Trophoblast cell (in vitro differentiated cells and primary cell): Measurements from ENCODE around the gene C1orf122.

ENCODE experiments used
- DNase-seq, 2 donors: peaks; one replicate each; pipeline ENCODE4 v3.0.0-alpha.2; 2016
- H2AFZ ChIP-seq: 2 replicates; pipeline ENCODE4 v1.6.1; 2013; ENCODE audit warnings: low read length, moderate library complexity, mild to moderate bottlenecking; ENCODE audit not compliant: insufficient read depth, poor library complexity
- H2AK5ac ChIP-seq: 2 replicates; pipeline ENCODE4 v1.6.1; 2013; ENCODE audit warnings: mild to moderate bottlenecking, low read length
- H2BK120ac ChIP-seq: 2 replicates; pipeline ENCODE4 v1.6.1; 2013; ENCODE audit warnings: low read length, mild to moderate bottlenecking, moderate library complexity; ENCODE audit not compliant: insufficient read depth, poor library complexity
- H2BK12ac ChIP-seq: 2 replicates; pipeline ENCODE4 v1.6.1; 2013; ENCODE audit warnings: mild to moderate bottlenecking, low read length, moderate library complexity
- H2BK5ac ChIP-seq: 2 replicates; pipeline ENCODE4 v1.6.1; 2013; ENCODE audit warnings: low read length, low read depth, moderate library complexity, mild to moderate bottlenecking; ENCODE audit not compliant: poor library complexity
- H3K14ac ChIP-seq: 2 replicates; pipeline ENCODE4 v1.6.1; 2013; ENCODE audit warnings: mild to moderate bottlenecking, low read length
- H3K18ac ChIP-seq: 2 replicates; pipeline ENCODE4 v1.6.1; 2013; ENCODE audit warnings: mild to moderate bottlenecking, low read length
- H3K23ac ChIP-seq: 2 replicates; pipeline ENCODE4 v1.6.1; 2013; ENCODE audit warnings: low read length
- H3K27ac ChIP-seq: 2 replicates; pipeline ENCODE4 v1.5.1; 2013; ENCODE audit warnings: low read depth, mild to moderate bottlenecking, inconsistent platforms, low read length, moderate library complexity
- H3K27me3 ChIP-seq: 2 replicates; pipeline ENCODE4 v1.6.1; 2013; ENCODE audit warnings: inconsistent platforms, mild to moderate bottlenecking, low read length, moderate library complexity; ENCODE audit not compliant: insufficient read depth
- H3K36me3 ChIP-seq, 2 experiments: 1 replicate in 1 of 2; 2 replicates in 1 of 2; pipeline ENCODE4 v1.6.1; 2013; ENCODE audit warnings: low read length in 2 of 2, mild to moderate bottlenecking in 2 of 2, moderate library complexity in 1 of 2; ENCODE audit not compliant: insufficient read depth in 2 of 2, control insufficient read depth in 1 of 2
- H3K4ac ChIP-seq: 2 replicates; pipeline ENCODE4 v1.6.1; 2013; ENCODE audit warnings: low read depth, mild to moderate bottlenecking, low read length, moderate library complexity
- H3K4me1 ChIP-seq, 2 experiments: 1 replicate in 1 of 2; 2 replicates in 1 of 2; pipeline ENCODE4 v1.6.1; 2013; ENCODE audit warnings: low read length in 2 of 2, mild to moderate bottlenecking in 2 of 2, moderate library complexity in 1 of 2; ENCODE audit not compliant: insufficient read depth in 2 of 2, control insufficient read depth in 1 of 2
- H3K4me2 ChIP-seq: 2 replicates; pipeline ENCODE4 v1.6.1; 2013; ENCODE audit warnings: inconsistent platforms, mild to moderate bottlenecking, low read length, moderate library complexity
- H3K4me3 ChIP-seq: 2 replicates; pipeline ENCODE4 v1.5.1; 2013; ENCODE audit warnings: mild to moderate bottlenecking, low read depth, low read length, inconsistent platforms
- H3K79me1 ChIP-seq: one replicate; pipeline ENCODE4 v1.6.1; 2013; ENCODE audit warnings: low read length
- H3K79me2 ChIP-seq: 2 replicates; pipeline ENCODE4 v1.6.1; 2013; ENCODE audit warnings: low read length, mild to moderate bottlenecking; ENCODE audit not compliant: control insufficient read depth, insufficient read depth, poor library complexity
- H3K9ac ChIP-seq: 2 replicates; pipeline ENCODE4 v1.6.1; 2013; ENCODE audit warnings: mild to moderate bottlenecking, low read length
- H3K9me3 ChIP-seq: 2 replicates; pipeline ENCODE4 v1.6.1; 2013; ENCODE audit warnings: low read depth, mild to moderate bottlenecking, control low read depth, inconsistent platforms, low read length; ENCODE audit not compliant: insufficient read depth
- H4K12ac ChIP-seq: 2 replicates; pipeline ENCODE4 v1.6.1; 2013; ENCODE audit warnings: low read depth, mild to moderate bottlenecking, low read length, moderate library complexity
- H4K8ac ChIP-seq: 2 replicates; pipeline ENCODE4 v1.6.1; 2013; ENCODE audit warnings: low read depth, mild to moderate bottlenecking, low read length, moderate library complexity
- H4K91ac ChIP-seq: one replicate; pipeline ENCODE4 v1.6.1; 2013; ENCODE audit warnings: low read depth, mild to moderate bottlenecking, low read length, moderate library complexity
- WGBS: extraction: QIAGEN DNeasy Blood & Tissue Kit; methylation state at CpG from one replicate; pipeline ENCODE4 v1.1.7; 2013; ENCODE audit warnings: missing lambda C conversion rate; ENCODE audit not compliant: insufficient read length, insufficient coverage; ENCODE audit errors: extremely low coverage; 5-methylcytosine and 5-hydroxymethylcytosine counted together

C1orf122 gene

GRCh38 chr1:37824001-37824400 is 16.4 kb downstream of the C1orf122 start:
- no peak overlapping the region for H3K14ac ChIP-seq
- H3K4me2 ChIP-seq, result no peak overlapping the region
- H3K4me1 ChIP-seq, result no peaks in the 10 kb centered on the region
- H2AFZ ChIP-seq, result no peak overlapping the region
- DNase-seq, result no peak
- H3K79me1 ChIP-seq, result no peaks in the 10 kb centered on the region
- no peaks in the 10 kb centered on the region for H3K27me3 ChIP-seq
- H3K9ac ChIP-seq, result no peak overlapping the region
- H2BK120ac ChIP-seq, result no peak overlapping the region
- no peak overlapping the region for H2AK5ac ChIP-seq
- H3K27ac ChIP-seq, result no peak overlapping the region
- no peaks in the 10 kb centered on the region for H3K79me2 ChIP-seq
- no peak overlapping the region for H3K4me3 ChIP-seq
- no peak overlapping the region for H4K12ac ChIP-seq
- no peak overlapping the region for H3K18ac ChIP-seq
- H3K9me3 ChIP-seq, result no peaks in the 10 kb centered on the region
- no peak overlapping the region for H2BK5ac ChIP-seq
- H2BK12ac ChIP-seq, result no peak overlapping the region
- no peak overlapping the region for H4K8ac ChIP-seq
- WGBS, result no CpG with 5 or more reads among the region's 2 CpGs
- no peak overlapping the region for H3K23ac ChIP-seq
- H3K4ac ChIP-seq, result no peak overlapping the region
- H3K36me3 ChIP-seq, result peaks cover 16 to 32% of the 10 kb centered on the region in 2 experiments
- H4K91ac ChIP-seq, result no peak overlapping the region

GRCh38 chr1:37825506-37825905 is 17.9 kb downstream of the C1orf122 start:
- peaks cover 14 to 27% of the 10 kb centered on the region in 2 experiments for H3K36me3 ChIP-seq
- H3K4me3 ChIP-seq, result no peak overlapping the region
- H4K12ac ChIP-seq, result no peak overlapping the region
- no peak overlapping the region for H3K18ac ChIP-seq
- H3K9ac ChIP-seq, result no peak overlapping the region
- H2BK120ac ChIP-seq, result no peak overlapping the region
- no peak overlapping the region for H3K27ac ChIP-seq
- no peaks in the 10 kb centered on the region for H3K79me1 ChIP-seq
- H3K4me1 ChIP-seq, result no peaks in the 10 kb centered on the region
- H4K91ac ChIP-seq, result no peak overlapping the region
- no peak overlapping the region for H2BK12ac ChIP-seq
- no peak for DNase-seq
- no peak overlapping the region for H2AFZ ChIP-seq
- no CpG with 5 or more reads among the region's 2 CpGs for WGBS
- H2AK5ac ChIP-seq, result no peak overlapping the region
- H3K4ac ChIP-seq, result no peak overlapping the region
- no peak overlapping the region for H3K14ac ChIP-seq
- H3K79me2 ChIP-seq, result no peaks in the 10 kb centered on the region
- H3K23ac ChIP-seq, result no peak overlapping the region
- no peak overlapping the region for H2BK5ac ChIP-seq
- H3K27me3 ChIP-seq, result no peaks in the 10 kb centered on the region
- H4K8ac ChIP-seq, result no peak overlapping the region
- H3K4me2 ChIP-seq, result no peak overlapping the region
- no peaks in the 10 kb centered on the region for H3K9me3 ChIP-seq

DNA sequence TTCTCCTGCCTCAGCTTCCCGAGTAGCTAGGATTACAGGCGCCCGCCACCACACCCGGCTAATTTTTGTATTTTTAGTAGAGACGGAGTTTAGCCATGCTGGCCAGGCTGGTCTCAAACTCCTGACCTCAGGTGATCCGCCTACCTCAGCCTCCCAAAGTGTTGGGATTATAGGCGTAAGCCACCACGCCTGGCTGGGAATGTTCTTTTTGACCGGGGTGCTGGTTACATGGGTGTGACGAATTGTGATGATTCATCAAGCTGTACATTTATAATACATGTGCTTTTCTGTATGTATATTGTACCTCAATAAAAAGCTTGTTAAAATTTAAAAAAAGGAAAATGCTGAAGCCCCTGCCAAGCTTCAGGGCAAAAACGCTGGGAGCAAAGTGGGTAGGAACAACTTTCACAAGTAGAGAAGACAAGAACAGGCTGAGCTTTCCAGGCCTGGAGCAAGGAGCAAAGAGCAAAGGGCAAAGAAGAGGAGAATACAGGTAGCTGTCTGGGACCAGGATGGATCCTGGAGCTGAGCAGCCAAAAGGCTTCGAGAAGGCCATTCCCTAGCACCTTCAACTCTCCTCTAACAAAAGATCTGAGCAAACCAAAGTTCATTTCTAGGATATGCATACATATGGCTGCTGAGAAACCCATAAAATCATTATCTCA is 21.0 kb downstream of the C1orf122 start:
- Histone ChIP-seq H2AK5ac (no peak overlapping the region), H2BK12ac (no peak overlapping the region), H3K4me1 (no peaks in the 10 kb centered on the region), H3K4me3 (no peak overlapping the region), H3K9ac (no peak overlapping the region), H3K79me2 (no peaks in the 10 kb centered on the region), H3K27me3 (no peaks in the 10 kb centered on the region), H3K23ac (peak overlapping the region; percentile 22), H3K36me3 (peaks cover 4 to 20% of the 10 kb centered on the region in 2 experiments), H2BK120ac (no peak overlapping the region), H3K18ac (no peak overlapping the region), H3K4me2 (no peak overlapping the region), H4K91ac (no peak overlapping the region), H4K8ac (no peak overlapping the region), H2AFZ (no peak overlapping the region), H4K12ac (no peak overlapping the region), H3K27ac (no peak overlapping the region), H3K14ac (no peak overlapping the region), H3K79me1 (no peaks in the 10 kb centered on the region), H2BK5ac (no peak overlapping the region), H3K4ac (no peak overlapping the region), H3K9me3 (no peaks in the 10 kb centered on the region)
- no peak for DNase-seq
- no CpG with 5 or more reads among the region's 12 CpGs for WGBS

- Histone ChIP-seq H2AFZ (no peak overlapping the region), H2BK12ac (no peak overlapping the region)
- WGBS, result no CpG with 5 or more reads among the region's 4 CpGs
Measured at GRCh38 chr1:37831109-37831508, 23.5 kb downstream of the C1orf122 start.

More at GRCh38 chr1:37831109-37831508, 23.5 kb downstream of the C1orf122 start:
- no peak overlapping the region for H3K27ac ChIP-seq
- no peaks in the 10 kb centered on the region for H3K79me2 ChIP-seq
- no peak overlapping the region for H3K4ac ChIP-seq
- H2AK5ac ChIP-seq, result no peak overlapping the region
- no peaks in the 10 kb centered on the region for H3K4me1 ChIP-seq
- no peak overlapping the region for H3K18ac ChIP-seq
- H4K8ac ChIP-seq, result no peak overlapping the region
- DNase-seq, result no peak
- peaks cover 7 to 25% of the 10 kb centered on the region in 2 experiments for H3K36me3 ChIP-seq
- H3K4me2 ChIP-seq, result no peak overlapping the region
- no peak overlapping the region for H2BK120ac ChIP-seq
- no peak overlapping the region for H4K91ac ChIP-seq
- H3K23ac ChIP-seq, result no peak overlapping the region
- H3K14ac ChIP-seq, result no peak overlapping the region
- no peak overlapping the region for H4K12ac ChIP-seq
- H2BK5ac ChIP-seq, result no peak overlapping the region
- H3K27me3 ChIP-seq, result no peaks in the 10 kb centered on the region
- H3K79me1 ChIP-seq, result no peaks in the 10 kb centered on the region
- H3K4me3 ChIP-seq, result no peak overlapping the region
- no peaks in the 10 kb centered on the region for H3K9me3 ChIP-seq
- peak overlapping the region; percentile 66 for H3K9ac ChIP-seq
